ENCODE measurements around the gene TMPRSS4. TPM values are rescaled to one million over a fixed set of nuclear protein-coding genes. Genes with fewer than 3 reads are reported as not detected.
A peak's percentile ranks its signal among the peaks of the same experiment; 100 is the strongest.

The TMPRSS4 gene
- total and polyA plus RNA-seq, 2 of the 4 experiments (the other 2 are of a cell fraction): not detected

DNA sequence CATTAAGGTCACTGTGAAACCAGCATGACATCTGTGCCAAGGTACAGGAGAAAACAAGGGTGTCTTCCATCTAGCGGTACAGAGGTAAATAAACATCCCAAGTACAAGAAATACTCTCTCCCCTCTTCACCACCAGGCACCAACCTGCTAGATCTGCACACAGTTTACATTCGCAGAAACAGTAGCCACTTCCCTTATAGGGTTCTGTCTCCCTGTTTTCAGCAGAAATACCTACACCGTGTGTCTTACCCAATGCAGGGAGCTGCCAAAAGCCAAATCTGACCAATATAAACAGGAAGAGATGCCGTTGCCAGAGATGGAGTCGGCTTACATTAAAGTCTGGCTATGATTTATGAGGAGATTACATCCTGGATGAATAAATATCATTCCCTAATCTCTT, 74.6 kb downstream of the TMPRSS4 start:
- no peak overlapping the region for H4K8ac ChIP-seq (ENCODE audit: low read depth in 2 of 2, low read length in 2 of 2)
- ATAC-seq (ENCODE audit: low read depth) (no peak), DNase-seq (peak; percentile 4)
- TF ChIP-seq POLR2A (IDR thresholded peaks at IDR 0.05; ENCODE audit: low read depth, low read length) (no peak), USF2 (IDR thresholded peaks at IDR 0.05; ENCODE audit: low read depth, low read length) (no peak), MAFK (IDR thresholded peaks at IDR 0.05; ENCODE audit: low read depth, low read length) (no peak), CHD1 (IDR thresholded peaks at IDR 0.05; ENCODE audit: low read depth, low read length) (no peak), RCOR1 (IDR thresholded peaks at IDR 0.05; ENCODE audit: insufficient replicate concordance, low read length) (no peak), NFE2L2 (IDR thresholded peaks at IDR 0.05; ENCODE audit: low read depth, low read length) (no peak), RAD21 (IDR thresholded peaks at IDR 0.05; ENCODE audit: low read length) (no peak), CTCF (conservative IDR thresholded peaks at IDR 0.05; ENCODE audit: low read depth, low read length) (no peak), RFX5 (IDR thresholded peaks at IDR 0.05; ENCODE audit: low read depth, low read length) (no peak), MXI1 (IDR thresholded peaks at IDR 0.05; ENCODE audit: borderline replicate concordance, low read depth, low read length) (no peak), BHLHE40 (IDR thresholded peaks at IDR 0.05; ENCODE audit: low read depth, low read length) (no peak), SMC3 (IDR thresholded peaks at IDR 0.05; ENCODE audit: low read depth, low read length) (no peak), CEBPB (IDR thresholded peaks at IDR 0.05; ENCODE audit: low read depth, low read length) (no peak), FOS (IDR thresholded peaks at IDR 0.05; ENCODE audit: low read depth, low read length) (no peak), MAZ (IDR thresholded peaks at IDR 0.05; ENCODE audit: borderline replicate concordance, low read depth, low read length) (no peak), ELK1 (IDR thresholded peaks at IDR 0.05; ENCODE audit: borderline replicate concordance, low read depth, low read length) (no peak)
- CTCF ChIA-PET: no interaction called here
- H3K18ac ChIP-seq (ENCODE audit: low read depth, low read length): no peak overlapping the region
- H3K4me3 ChIP-seq (ENCODE audit: insufficient read depth, low read depth, low read length): no peak overlapping the region
- H2BK5ac ChIP-seq (ENCODE audit: low read depth, low read length, poor library complexity, severe bottlenecking): no peak overlapping the region
- POLR2A ChIA-PET (ENCODE audit: unreplicated experiment): no interaction called here
- no peak overlapping the region for H3K27ac ChIP-seq (ENCODE audit: insufficient read depth, low read length)
- H2BK15ac ChIP-seq (ENCODE audit: low read depth, low read length): no peak overlapping the region
- no peaks in the 10 kb centered on the region for H3K36me3 ChIP-seq (ENCODE audit: control insufficient read depth, insufficient read depth, low read length)
- no peak overlapping the region for H2AK5ac ChIP-seq (ENCODE audit: low read depth, low read length)
- no peak overlapping the region for H4K91ac ChIP-seq (ENCODE audit: insufficient read depth, low read depth, low read length)
- in situ Hi-C loops (cut with MboI; ENCODE audit: low sequenced_read_pairs) (no loop called here), intact Hi-C loops (cut with micrococcal nuclease) (no loop called here), dilution Hi-C loops (cut with HindIII; ENCODE audit: low sequenced_read_pairs, unreplicated experiment) (no loop called here)
- H3K9ac ChIP-seq (ENCODE audit: low read depth, low read length): no peak overlapping the region
- H3K27me3 ChIP-seq (ENCODE audit: control insufficient read depth, insufficient read depth, low read length): peaks cover 73% of the 10 kb centered on the region
- no peak overlapping the region for H3K14ac ChIP-seq (replicated peaks; ENCODE audit: low read depth, low read length)
- no peak overlapping the region for H3K4ac ChIP-seq (ENCODE audit: low read depth, low read length)
- H3K9me1 ChIP-seq (ENCODE audit: insufficient read depth, low read length): no peaks in the 10 kb centered on the region
- no peak overlapping the region for H2BK20ac ChIP-seq (ENCODE audit: low read depth, low read length)
- no peak overlapping the region for H2BK120ac ChIP-seq (ENCODE audit: low read depth, low read length)
- 60% methylated on average over 1 of the region's 5 CpGs; no CpG with 5 or more reads in 1 of the 2 experiments for WGBS, 2 experiments (ENCODE audit: extremely low coverage in 2 of 2, insufficient read length in 1 of 2)
- no peak overlapping the region for H3K56ac ChIP-seq (ENCODE audit: extremely low read depth, insufficient read depth, low read length)
- no peaks in the 10 kb centered on the region for H4K20me1 ChIP-seq (ENCODE audit: insufficient read depth, low read length)
- H3K23ac ChIP-seq (ENCODE audit: low read depth, low read length): no peak overlapping the region
- no TSS peak for BruUV-seq (replicated peaks)
- no peak overlapping the region for H3K4me2 ChIP-seq (ENCODE audit: low read depth, low read length)
- H4K5ac ChIP-seq (ENCODE audit: low read depth, low read length): no peak overlapping the region
- H3K9me3 ChIP-seq (ENCODE audit: control insufficient read depth, insufficient read depth, low read length): no peaks in the 10 kb centered on the region
- no peaks in the 10 kb centered on the region; the same call in 1 of the 2 replicates for H3K4me1 ChIP-seq (ENCODE audit: control insufficient read depth, insufficient read depth, low read length)
- H2AFZ ChIP-seq (replicated peaks; ENCODE audit: low read length, poor library complexity): no peak overlapping the region
- H2AK9ac ChIP-seq (replicated peaks; ENCODE audit: low read depth, low read length, poor library complexity): no peak overlapping the region
- H3K79me1 ChIP-seq (ENCODE audit: low read depth in 1 of 2, low read length in 2 of 2): no peaks in the 10 kb centered on the region

Measured in IMR-90 (cell line).